GM10248 (cell line): ENCODE data around the gene GCLC.
"Not testable (repeated sequence)": the region's sequence is repeated elsewhere in the genome, so short reads cannot be mapped to it uniquely, and the experiment has no call there.

Experiments used
- CTCF ChIA-PET: fragments of 300-600 bp; sonication (Branson Sonifier 250); formaldehyde crosslinking; extraction: SDS; loops from one replicate; lab custom pipeline; 2021; ENCODE audit warnings: antibody characterized with exemption; lab: Yijun Ruan, JAX
- POLR2A ChIA-PET: fragments of 350-650 bp; sonication (Branson Sonifier 250); formaldehyde crosslinking; extraction: SDS; loops from one replicate; lab custom pipeline; 2020; ENCODE audit warnings: antibody characterized with exemption; lab: Yijun Ruan, JAX
- DNase-seq: peaks from one replicate; pipeline ENCODE4 v3.0.0; 2012; ENCODE audit errors: extremely low spot score
- TF ChIP-seq, protein P1 (sequence below): IDR thresholded peaks from 2 replicates; pipeline ENCODE4 v1.5.1; 2012; ENCODE audit warnings: mild to moderate bottlenecking, low read depth; ENCODE audit errors: extremely low read depth, missing control alignments, control extremely low read depth

The GCLC gene

DNA sequence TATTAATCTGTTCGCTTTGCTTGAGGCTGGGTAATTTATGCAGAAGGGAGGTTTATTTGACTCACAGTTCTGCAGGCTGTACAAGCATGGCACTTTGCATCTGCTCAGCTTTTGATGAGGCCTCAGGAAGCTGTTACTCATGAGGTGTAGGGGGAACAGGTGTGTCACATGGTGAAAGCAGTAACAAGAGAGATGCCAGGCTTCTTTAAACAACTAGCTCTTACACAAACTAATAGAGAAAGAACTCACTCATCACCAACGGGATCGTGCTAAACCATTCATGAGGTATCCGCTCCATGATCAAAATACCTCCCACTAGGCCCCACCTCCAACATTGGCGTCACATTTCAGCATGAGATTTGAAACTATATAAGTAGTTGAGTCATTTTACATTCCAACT lies 34.4 kb upstream of the GCLC start:
- CTCF ChIA-PET, result no interaction called here
- POLR2A ChIA-PET, result no interaction called here
- DNase-seq, result no peak
- TF ChIP-seq, protein P1, sequence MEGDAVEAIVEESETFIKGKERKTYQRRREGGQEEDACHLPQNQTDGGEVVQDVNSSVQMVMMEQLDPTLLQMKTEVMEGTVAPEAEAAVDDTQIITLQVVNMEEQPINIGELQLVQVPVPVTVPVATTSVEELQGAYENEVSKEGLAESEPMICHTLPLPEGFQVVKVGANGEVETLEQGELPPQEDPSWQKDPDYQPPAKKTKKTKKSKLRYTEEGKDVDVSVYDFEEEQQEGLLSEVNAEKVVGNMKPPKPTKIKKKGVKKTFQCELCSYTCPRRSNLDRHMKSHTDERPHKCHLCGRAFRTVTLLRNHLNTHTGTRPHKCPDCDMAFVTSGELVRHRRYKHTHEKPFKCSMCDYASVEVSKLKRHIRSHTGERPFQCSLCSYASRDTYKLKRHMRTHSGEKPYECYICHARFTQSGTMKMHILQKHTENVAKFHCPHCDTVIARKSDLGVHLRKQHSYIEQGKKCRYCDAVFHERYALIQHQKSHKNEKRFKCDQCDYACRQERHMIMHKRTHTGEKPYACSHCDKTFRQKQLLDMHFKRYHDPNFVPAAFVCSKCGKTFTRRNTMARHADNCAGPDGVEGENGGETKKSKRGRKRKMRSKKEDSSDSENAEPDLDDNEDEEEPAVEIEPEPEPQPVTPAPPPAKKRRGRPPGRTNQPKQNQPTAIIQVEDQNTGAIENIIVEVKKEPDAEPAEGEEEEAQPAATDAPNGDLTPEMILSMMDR, result no peak

DNA sequence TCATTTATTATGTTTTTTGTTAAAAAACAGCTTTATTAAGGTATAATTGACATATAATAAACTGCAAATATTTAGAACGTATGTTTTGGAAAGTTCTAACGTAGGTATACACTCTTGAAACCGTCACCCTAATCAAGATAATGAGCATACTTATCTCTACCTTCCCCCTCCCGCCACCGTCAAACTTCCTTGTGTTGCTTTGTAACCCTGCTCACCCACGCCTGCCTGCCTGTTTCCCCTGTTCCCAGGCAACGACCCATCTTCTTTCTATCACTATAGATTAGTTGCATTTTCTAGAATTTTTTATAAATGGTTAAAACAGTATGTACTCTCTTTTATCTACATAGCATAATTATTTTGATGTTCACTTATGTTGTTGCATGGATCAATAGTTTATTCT lies 33.5 kb upstream of the GCLC start:
- POLR2A ChIA-PET, result no interaction called here
- no peak for DNase-seq
- TF ChIP-seq, protein P1, result no peak

DNA sequence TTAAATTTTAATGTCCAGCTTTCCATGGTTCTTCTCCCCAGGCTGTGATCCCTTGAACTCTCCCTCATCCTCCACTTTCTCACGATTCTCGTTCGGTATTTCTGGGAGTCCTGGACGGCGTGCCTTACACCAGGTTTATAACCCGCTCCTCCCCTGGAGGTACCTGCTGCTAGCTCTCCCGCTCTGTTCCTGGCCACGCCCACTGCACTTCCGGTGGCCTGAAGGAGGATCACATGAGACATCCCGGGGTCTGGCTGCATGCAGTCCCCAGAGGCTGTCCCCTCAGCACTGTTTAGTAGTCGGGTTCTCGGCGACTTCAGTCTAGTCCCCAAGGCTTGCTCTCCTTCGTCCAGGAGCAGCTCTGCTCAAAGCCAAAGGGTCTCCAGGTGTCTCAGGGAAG lies 28.4 kb upstream of the GCLC start:
- TF ChIP-seq, protein P1, result no peak
- DNase-seq, result no peak
- CTCF ChIA-PET, result no interaction called here
- POLR2A ChIA-PET, result no interaction called here

More for the DNA sequence above, 33.5 kb upstream of the GCLC start:
- CTCF ChIA-PET, result no interaction called here

DNA sequence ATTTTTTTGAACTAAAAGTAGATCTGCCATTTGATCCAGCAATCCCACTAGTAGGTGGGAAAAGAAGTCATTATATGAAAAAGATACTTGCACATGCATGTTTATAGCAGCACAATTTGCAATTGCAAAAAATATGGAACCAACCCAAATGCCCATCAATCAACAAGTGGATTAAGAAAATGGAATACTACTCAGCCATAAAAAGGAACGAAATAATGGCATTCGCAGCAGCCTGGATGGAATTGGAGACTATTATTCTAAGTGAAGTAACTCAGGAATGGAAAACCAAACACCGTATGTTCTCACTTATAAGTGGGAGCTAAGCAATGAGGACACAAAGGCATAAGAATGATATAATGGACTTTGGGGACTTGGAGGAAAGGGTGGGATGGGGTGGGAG lies 27.5 kb upstream of the GCLC start:
- DNase-seq, POLR2A ChIA-PET, CTCF ChIA-PET: not testable (repeated sequence)

DNA sequence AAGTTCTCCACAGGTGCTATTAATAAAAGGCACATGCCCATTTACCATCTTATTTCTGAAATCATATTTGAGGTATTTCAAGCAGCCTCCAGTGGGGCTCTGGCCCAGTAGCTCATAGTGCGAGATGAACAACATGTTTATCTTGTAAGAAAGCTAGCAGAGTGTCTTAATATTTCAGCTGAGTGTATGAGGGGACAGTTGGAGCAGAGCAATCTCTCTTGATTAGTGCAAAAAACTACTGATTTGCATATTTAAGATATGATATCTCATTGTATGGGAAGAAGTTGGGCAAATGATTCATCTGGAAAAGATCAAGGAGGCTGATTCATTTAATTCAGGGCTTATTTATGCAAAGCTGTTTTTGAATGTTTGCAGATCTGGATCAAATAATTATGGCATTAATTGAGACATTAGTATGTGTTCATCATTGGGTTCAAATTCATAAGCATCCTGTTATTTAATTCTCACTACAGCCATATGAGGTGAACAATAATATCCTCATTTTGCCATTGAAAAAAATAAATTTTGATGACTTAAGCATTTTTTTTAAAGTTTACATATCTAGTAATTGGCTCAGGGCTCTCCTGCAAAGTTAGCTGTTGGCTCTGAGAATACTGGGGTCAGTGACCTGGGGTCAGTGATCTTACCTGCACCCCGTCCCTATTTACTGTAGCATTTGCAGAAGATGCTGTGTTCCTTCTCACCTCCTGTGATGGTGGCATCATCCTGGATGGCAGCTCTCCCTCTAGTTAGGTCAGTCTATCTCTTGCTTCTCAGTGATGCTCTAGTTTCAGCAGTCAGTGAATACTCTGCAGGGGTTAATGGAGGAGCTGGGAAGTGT lies 24.1 kb upstream of the GCLC start:
- no peak for DNase-seq
- ChIA-PET POLR2A (no interaction called here), CTCF (no interaction called here)
- TF ChIP-seq, protein P1, result no peak

DNA sequence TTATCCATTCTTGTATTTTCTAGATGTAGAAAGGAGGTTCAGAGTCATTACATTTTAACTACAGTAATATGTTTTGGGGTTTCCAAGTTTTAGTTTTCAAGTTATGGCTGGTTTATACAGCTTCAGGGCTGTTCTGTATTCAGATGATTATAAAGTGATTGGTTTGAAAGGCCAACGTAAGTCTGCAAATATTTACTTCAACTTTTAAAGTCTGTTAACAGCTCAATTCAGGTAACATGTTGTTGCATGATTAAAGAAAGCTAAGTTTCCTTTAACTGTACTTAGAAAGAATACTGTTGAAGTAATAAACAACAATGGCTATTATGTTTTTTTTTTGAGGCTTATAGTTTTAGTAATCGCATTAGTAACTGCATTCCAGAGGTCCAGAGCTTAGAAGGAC lies 22.8 kb upstream of the GCLC start:
- TF ChIP-seq, protein P1, result no peak
- ChIA-PET CTCF (no interaction called here), POLR2A (no interaction called here)
- no peak for DNase-seq

DNA sequence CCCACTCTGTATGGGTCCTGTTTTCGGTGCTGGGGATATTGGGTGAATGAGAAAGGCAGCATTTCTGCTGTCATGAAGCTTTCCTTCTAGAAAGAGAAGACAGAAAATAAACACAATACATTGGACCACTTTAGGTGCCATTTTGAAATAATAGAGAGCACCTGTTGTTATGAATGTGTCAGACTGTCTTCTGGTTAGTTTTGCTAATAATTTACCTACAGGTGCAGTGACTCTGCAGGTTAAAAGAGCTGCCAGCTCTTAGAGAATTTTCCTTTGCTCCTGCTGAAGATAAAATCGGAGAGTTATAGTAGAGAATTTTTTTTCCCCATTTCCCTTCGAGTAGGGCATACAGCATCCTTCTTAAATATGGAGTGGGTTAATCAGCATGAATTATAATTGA lies 21.9 kb upstream of the GCLC start:
- TF ChIP-seq, protein P1, result no peak
- POLR2A ChIA-PET, result no interaction called here
- DNase-seq, result no peak
- CTCF ChIA-PET, result no interaction called here
